HUES48 (cell line): ENCODE data around the gene RPP25.

ENCODE experiments used
- H3K27ac ChIP-seq: one replicate; pipeline ENCODE4 v1.7.0; 2013; ENCODE audit warnings: low read depth, low read length, inconsistent platforms
- H3K27me3 ChIP-seq: 2 replicates; pipeline ENCODE4 v1.6.1; 2013; ENCODE audit warnings: mild to moderate bottlenecking, low read length; ENCODE audit not compliant: control insufficient read depth, insufficient read depth
- H3K36me3 ChIP-seq: 2 replicates; pipeline ENCODE4 v1.6.1; 2013; ENCODE audit warnings: low read length; ENCODE audit not compliant: control insufficient read depth, insufficient read depth
- H3K4me1 ChIP-seq: 2 replicates; pipeline ENCODE4 v1.6.1; 2013; ENCODE audit warnings: mild to moderate bottlenecking, low read length; ENCODE audit not compliant: control insufficient read depth, insufficient read depth
- H3K4me3 ChIP-seq: 2 replicates; pipeline ENCODE4 v1.5.1; 2013; ENCODE audit warnings: mild to moderate bottlenecking, low read depth, low read length
- H3K9ac ChIP-seq: 2 replicates; pipeline ENCODE4 v1.6.1; 2013; ENCODE audit warnings: mild to moderate bottlenecking, low read depth, low read length, moderate library complexity
- H3K9me3 ChIP-seq: 2 replicates; pipeline ENCODE4 v1.6.1; 2013; ENCODE audit warnings: low read length; ENCODE audit not compliant: control insufficient read depth, insufficient read depth

The RPP25 gene

DNA sequence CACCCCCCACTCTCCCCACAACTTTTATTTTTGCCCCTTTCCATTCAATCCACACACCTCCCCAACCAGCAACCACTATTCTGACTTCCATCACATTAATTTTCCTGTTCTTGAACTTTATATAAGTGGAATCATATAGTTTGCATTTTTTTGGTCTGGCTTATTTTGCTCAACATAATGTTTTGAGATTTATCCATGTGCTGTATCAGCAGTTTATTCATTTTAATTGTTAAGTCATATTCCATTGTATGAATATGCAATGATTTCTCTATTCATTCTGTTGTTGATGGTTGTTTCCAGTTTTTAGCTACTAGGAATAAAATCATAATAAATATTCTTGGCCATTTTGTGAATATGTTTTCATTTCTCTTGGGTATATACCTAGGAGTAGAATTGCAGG is 33.0 kb upstream of the RPP25 start:
- no peaks in the 10 kb centered on the region for H3K9me3 ChIP-seq
- H3K27ac ChIP-seq = no peak overlapping the region
- no peak overlapping the region for H3K4me3 ChIP-seq
- H3K36me3 ChIP-seq = no peaks in the 10 kb centered on the region
- H3K9ac ChIP-seq = no peak overlapping the region
- H3K4me1 ChIP-seq = no peaks in the 10 kb centered on the region
- no peaks in the 10 kb centered on the region for H3K27me3 ChIP-seq

DNA sequence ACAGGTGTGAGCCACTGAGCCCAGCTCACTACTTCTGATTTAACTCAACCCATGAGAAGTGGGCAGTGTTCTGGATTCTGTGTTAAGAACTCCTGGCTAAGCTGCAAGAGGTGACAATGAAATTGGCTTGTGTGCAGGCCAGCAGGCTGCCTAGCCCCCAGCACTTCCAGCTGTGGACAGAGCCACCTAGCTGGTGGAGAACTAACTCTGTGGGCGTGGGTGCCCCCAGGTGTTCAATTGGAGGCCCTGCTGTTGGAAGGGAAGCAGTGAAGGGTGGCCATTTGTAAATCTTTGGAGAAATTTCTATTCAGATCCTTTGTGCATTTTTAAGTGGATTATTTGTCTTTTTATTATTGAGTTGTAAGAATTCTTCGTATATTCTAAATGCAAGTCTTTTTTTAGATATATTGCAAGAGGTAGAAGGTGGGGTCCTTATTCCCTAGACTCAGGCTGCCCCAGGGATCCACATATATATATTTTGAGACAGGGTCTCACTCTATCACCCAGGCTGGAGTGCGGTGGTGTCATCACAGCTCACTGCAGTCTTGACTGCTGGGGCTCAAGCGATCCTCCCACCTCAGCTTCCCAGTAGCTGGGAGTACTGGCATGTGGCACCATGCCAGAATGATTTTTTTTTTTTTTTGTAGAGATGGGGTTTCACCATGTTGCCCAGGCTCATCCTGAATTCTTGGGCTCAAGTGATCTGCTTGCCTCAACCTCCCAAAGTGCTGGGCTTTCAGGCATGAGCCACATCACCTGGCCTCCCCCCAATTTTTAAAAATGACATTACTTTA is 31.6 kb upstream of the RPP25 start:
- no peak overlapping the region for H3K9ac ChIP-seq
- H3K27me3 ChIP-seq = no peaks in the 10 kb centered on the region
- H3K4me3 ChIP-seq = no peak overlapping the region
- H3K36me3 ChIP-seq = no peaks in the 10 kb centered on the region
- no peaks in the 10 kb centered on the region for H3K4me1 ChIP-seq
- no peaks in the 10 kb centered on the region for H3K9me3 ChIP-seq
- no peak overlapping the region for H3K27ac ChIP-seq

DNA sequence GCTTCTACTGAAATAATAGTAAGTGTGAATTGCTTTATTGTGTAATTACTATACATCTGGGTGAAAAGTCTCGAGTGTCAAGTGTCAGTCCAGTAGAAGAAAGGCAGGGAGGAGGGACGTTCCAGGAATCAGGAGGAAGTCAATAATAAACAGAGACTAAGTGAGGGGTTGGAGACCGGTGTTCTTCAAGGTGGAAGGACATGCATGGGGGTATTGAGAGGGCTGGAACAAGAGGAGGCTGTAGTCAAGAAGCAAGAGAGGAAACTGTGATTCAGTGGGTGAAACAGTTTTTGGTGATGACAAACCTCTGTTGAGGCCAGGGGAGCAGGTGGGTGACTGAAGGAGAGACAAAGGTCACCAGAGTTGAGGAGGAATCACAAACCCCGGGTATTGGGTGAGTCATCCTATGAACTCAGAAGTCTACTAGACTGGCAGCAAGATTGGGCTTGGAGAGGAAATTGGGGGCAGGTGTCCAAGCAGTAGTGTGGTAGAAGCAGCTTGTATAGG is 27.2 kb upstream of the RPP25 start:
- Histone ChIP-seq H3K27me3 (no peaks in the 10 kb centered on the region), H3K4me3 (no peak overlapping the region), H3K36me3 (no peaks in the 10 kb centered on the region), H3K9ac (no peak overlapping the region), H3K9me3 (no peaks in the 10 kb centered on the region), H3K27ac (no peak overlapping the region), H3K4me1 (no peaks in the 10 kb centered on the region)

DNA sequence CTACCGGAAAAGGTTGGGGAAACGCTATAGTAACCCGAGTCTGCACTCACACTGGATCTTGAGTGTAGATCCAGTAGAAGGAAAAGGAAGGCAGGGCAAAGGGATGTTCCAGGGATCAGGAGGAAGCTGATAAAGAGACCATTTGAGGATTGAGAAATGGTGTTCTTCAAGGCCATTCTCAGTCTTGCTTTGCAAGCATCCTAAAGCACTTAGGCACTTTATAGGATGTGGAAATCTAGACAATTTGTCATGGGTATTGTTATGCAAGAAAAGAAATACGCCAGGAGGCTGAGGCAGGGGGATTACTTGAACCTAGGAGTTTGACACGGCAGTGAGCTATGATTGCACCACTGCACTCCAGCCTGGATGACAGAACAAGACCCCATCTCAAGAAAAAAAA is 25.6 kb upstream of the RPP25 start:
- no peaks in the 10 kb centered on the region for H3K4me1 ChIP-seq
- H3K27me3 ChIP-seq = no peaks in the 10 kb centered on the region
- no peak overlapping the region for H3K27ac ChIP-seq
- H3K9ac ChIP-seq = no peak overlapping the region
- no peaks in the 10 kb centered on the region for H3K9me3 ChIP-seq
- no peaks in the 10 kb centered on the region for H3K36me3 ChIP-seq
- H3K4me3 ChIP-seq = no peak overlapping the region

DNA sequence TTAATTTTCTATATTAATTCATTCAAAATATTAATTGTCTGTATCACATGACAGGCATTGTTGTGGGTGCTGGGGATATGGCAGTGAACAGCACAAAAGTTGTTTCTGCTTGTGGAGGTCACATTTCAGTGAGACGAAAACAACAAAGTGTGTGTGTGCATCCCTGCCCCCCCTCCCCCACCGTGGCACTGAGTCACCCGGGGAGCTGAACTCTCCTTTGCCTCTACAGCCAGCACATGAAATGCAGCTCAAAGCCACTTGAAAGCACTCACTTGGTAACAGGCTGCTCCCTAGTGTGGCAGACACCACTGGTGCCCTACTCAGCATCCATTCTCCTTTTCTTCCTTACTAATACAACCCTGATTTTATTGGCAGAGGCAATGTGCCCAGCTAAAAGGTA is 21.9 kb upstream of the RPP25 start:
- H3K27ac ChIP-seq = no peak overlapping the region
- H3K9ac ChIP-seq = no peak overlapping the region
- H3K36me3 ChIP-seq = no peaks in the 10 kb centered on the region
- no peaks in the 10 kb centered on the region for H3K27me3 ChIP-seq
- no peaks in the 10 kb centered on the region for H3K9me3 ChIP-seq
- H3K4me1 ChIP-seq = no peaks in the 10 kb centered on the region
- no peak overlapping the region for H3K4me3 ChIP-seq

DNA sequence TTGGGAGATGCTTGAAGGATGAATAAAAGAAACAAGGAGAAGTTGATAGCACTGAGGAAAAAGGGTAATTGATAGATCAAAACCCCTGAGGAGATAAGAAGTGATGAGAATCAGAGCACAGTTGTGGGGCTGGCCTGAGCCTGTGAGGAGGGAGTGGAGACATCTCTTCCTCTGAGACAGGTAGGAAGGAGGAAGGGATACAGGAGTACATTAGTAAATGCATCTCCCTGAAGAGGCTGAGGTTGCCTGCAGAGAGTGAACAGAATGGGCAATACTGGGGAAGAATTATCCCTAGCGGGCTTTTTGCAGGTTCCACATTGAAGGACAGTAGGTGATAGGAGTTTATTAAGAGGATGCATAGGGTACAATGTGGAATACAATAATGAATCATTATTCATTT is 21.5 kb upstream of the RPP25 start:
- no peaks in the 10 kb centered on the region for H3K4me1 ChIP-seq
- no peaks in the 10 kb centered on the region for H3K9me3 ChIP-seq
- H3K27ac ChIP-seq = no peak overlapping the region
- H3K9ac ChIP-seq = no peak overlapping the region
- no peaks in the 10 kb centered on the region for H3K36me3 ChIP-seq
- no peak overlapping the region for H3K4me3 ChIP-seq
- H3K27me3 ChIP-seq = no peaks in the 10 kb centered on the region

DNA sequence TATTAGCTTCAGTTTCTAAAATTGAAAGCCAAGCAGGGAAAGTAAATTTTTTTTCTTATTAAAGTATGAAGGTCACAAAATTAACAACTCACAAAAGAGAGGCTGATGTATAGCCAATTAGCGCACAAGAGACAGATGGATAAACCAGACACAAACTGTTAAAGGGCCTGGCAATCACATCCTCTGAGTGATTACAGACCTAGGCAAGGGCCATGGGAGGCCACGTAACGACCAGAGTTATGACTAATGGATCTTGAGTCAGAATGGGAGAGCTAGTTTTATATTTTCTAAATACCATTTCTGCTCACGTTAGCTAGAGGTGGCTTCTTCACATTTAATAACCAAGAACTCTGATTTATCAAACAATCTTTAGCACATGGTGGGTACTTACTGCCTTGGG is 21.0 kb upstream of the RPP25 start:
- Histone ChIP-seq H3K4me1 (no peaks in the 10 kb centered on the region), H3K36me3 (no peaks in the 10 kb centered on the region), H3K9ac (no peak overlapping the region), H3K4me3 (no peak overlapping the region), H3K27me3 (no peaks in the 10 kb centered on the region), H3K9me3 (no peaks in the 10 kb centered on the region), H3K27ac (no peak overlapping the region)

DNA sequence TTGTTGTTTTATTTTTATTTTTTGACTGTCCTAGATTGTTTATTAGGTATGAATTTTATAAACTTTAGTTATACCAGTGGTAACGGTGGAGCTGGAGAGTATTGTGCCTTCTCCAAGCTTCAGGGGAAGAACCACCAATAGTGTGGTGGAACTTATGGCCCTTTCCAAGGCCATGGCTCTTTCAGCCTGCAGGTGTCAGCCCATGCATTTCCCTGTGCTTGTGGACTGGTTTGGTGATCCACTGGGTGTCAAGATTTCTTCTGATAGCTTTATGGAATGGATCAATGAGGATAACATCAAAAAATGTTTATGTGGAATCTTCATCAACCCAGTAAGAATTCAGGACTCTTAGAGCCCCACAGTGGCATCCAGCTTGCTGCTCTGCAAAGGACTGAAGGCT is 19.6 kb upstream of the RPP25 start:
- no peak overlapping the region for H3K27ac ChIP-seq
- H3K27me3 ChIP-seq = no peaks in the 10 kb centered on the region
- H3K4me3 ChIP-seq = no peak overlapping the region
- no peaks in the 10 kb centered on the region for H3K9me3 ChIP-seq
- no peak overlapping the region for H3K9ac ChIP-seq
- no peaks in the 10 kb centered on the region for H3K36me3 ChIP-seq
- H3K4me1 ChIP-seq = no peaks in the 10 kb centered on the region

DNA sequence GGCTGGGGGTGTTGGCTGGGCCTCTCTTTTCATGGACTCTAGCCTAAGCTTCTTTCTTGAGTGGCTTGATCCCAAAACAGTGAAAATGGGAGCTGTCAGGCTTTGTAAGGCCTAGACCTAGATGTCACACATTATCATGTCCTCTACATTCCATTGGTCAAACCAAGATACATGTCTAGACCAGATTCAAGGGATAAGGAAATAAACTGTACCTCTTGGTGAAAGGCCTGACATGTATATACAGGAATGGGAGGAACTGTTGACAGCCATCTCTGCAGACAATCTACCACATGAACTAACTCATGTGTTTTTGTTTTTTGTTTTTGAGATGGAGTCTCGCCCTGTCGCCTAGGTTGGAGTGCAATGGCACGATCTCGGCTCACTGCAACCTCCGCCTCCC is 11.1 kb upstream of the RPP25 start:
- Histone ChIP-seq H3K9me3 (no peaks in the 10 kb centered on the region), H3K36me3 (no peaks in the 10 kb centered on the region), H3K4me1 (no peaks in the 10 kb centered on the region; the same call in 1 of the 2 replicates), H3K27ac (no peak overlapping the region), H3K9ac (no peak overlapping the region), H3K27me3 (0 out of 2 replicates have a peak, but pooled peaks cover 7% of the 10 kb centered on the region), H3K4me3 (no peak overlapping the region)

DNA sequence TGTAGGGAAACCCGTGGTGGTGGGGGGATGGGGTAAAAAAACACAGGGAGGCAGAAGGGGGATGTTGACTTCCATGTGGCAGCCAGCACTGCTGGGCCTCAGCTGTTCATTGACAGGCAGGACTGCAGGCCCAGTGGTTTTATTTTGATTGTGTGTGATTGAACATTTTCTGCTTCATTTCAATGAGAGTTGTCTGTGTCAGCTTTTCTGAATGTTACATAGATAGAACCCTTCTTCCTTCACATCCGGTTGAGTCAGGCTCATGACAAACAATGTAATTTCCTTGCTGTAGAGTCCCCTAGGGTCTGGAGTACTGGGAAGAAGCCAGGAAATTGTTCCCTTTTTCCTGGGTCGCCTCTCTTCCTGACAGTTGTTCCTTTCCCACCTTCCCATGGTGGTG is 8.2 kb upstream of the RPP25 start:
- Histone ChIP-seq H3K9ac (no peak overlapping the region), H3K4me1 (peaks cover 1% of the 10 kb centered on the region), H3K27me3 (peaks cover 16% of the 10 kb centered on the region), H3K9me3 (no peaks in the 10 kb centered on the region), H3K27ac (no peak overlapping the region), H3K36me3 (no peaks in the 10 kb centered on the region), H3K4me3 (no peak overlapping the region)

DNA sequence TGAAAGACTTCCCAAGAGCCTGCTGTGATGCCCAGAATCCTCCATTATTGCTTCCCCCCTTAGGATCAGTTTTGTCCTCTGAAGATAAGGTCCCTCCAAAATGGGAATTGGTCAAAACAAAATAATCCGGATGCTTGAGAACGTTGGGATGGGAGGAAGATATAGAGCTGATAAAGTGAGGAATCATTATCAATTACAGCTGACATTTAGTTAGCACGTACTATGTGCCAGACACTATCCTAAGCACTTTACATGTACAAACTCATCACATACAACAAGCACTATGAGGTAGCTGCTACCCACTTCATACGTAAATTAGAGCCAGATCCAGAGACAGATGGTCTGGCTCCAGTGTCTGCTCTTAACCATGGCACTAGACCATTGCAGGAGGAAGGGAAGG is 6.6 kb upstream of the RPP25 start:
- Histone ChIP-seq H3K27ac (no peak overlapping the region), H3K9ac (no peak overlapping the region), H3K36me3 (no peaks in the 10 kb centered on the region), H3K4me3 (no peak overlapping the region), H3K4me1 (peaks cover 10% of the 10 kb centered on the region), H3K27me3 (peaks cover 32% of the 10 kb centered on the region), H3K9me3 (no peaks in the 10 kb centered on the region)
